Activated CD4-positive, alpha-beta T cell treated with anti-CD3 and anti-CD28 coated beads for 1 hour (primary cell): ENCODE data around the gene CHD9.
"Not testable (repeated sequence)": the region's sequence is repeated elsewhere in the genome, so short reads cannot be mapped to it uniquely, and the experiment has no call there.

Experiments
- DNase-seq: peaks from one replicate; pipeline ENCODE4 v3.0.0-alpha.2; 2020

CHD9 gene

GRCh38 chr16:53290520-53290919 lies 235.7 kb downstream of the CHD9 start:
- no peak for DNase-seq

GRCh38 chr16:53291757-53292392 lies 237.1 kb downstream of the CHD9 start:
- no peak for DNase-seq

- no peak for DNase-seq
Measured at GRCh38 chr16:53297477-53297876, 242.7 kb downstream of the CHD9 start.

GRCh38 chr16:53304334-53304733 lies 249.5 kb downstream of the CHD9 start:
- no peak for DNase-seq

- no peak for DNase-seq
Measured at GRCh38 chr16:53305743-53306142, 251.0 kb downstream of the CHD9 start.

GRCh38 chr16:53309457-53309856 lies 254.7 kb downstream of the CHD9 start:
- no peak for DNase-seq

- no peak for DNase-seq
Measured at GRCh38 chr16:53320992-53321391, 266.2 kb downstream of the CHD9 start.

GRCh38 chr16:53323924-53324323 lies 269.1 kb downstream of the CHD9 start:
- DNase-seq = no peak

GRCh38 chr16:53330991-53331390 lies 276.2 kb downstream of the CHD9 start:
- DNase-seq = not testable (repeated sequence)

GRCh38 chr16:53334581-53334980 lies 279.8 kb downstream of the CHD9 start:
- no peak for DNase-seq

GRCh38 chr16:53337294-53337693 lies 282.5 kb downstream of the CHD9 start:
- DNase-seq = no peak

- DNase-seq = no peak
Measured at GRCh38 chr16:53341792-53342191, 287.0 kb downstream of the CHD9 start.

GRCh38 chr16:53355064-53355463 lies 300.3 kb downstream of the CHD9 start:
- no peak for DNase-seq

- DNase-seq = no peak
Measured at GRCh38 chr16:53356478-53357207, 301.9 kb downstream of the CHD9 start.

GRCh38 chr16:53357208-53357586 lies 302.4 kb downstream of the CHD9 start:
- DNase-seq = no peak

GRCh38 chr16:53357955-53358354 lies 303.2 kb downstream of the CHD9 start:
- DNase-seq = no peak

GRCh38 chr16:53358884-53359283 lies 304.1 kb downstream of the CHD9 start:
- no peak for DNase-seq

- DNase-seq = no peak
Measured at GRCh38 chr16:53369921-53370320, 315.1 kb downstream of the CHD9 start.

GRCh38 chr16:53370827-53371226 lies 316.0 kb downstream of the CHD9 start:
- no peak for DNase-seq

GRCh38 chr16:53372992-53373871 lies 318.4 kb downstream of the CHD9 start:
- peak; percentile 75 for DNase-seq

GRCh38 chr16:53374800-53375199 lies 320.0 kb downstream of the CHD9 start:
- DNase-seq = no peak

GRCh38 chr16:53378138-53378537 lies 323.3 kb downstream of the CHD9 start:
- no peak for DNase-seq
